GM21423 (cell line): ENCODE measurements around the gene UGT1A5.
"Not testable (repeated sequence)": the region's sequence is repeated elsewhere in the genome, so short reads cannot be mapped to it uniquely, and the experiment has no call there.

ENCODE experiments used
- ATAC-seq: cut with Tn5 transposase; IDR thresholded peaks from one replicate; pipeline ENCODE4 v1.9.1; 2021; ENCODE audit warnings: mild to moderate bottlenecking, moderate library complexity; ENCODE audit not compliant: unreplicated experiment

UGT1A5 gene

GRCh38 chr2:233745073-233745755, 32.5 kb downstream of the UGT1A5 start:
- no peak for ATAC-seq

GRCh38 chr2:233745838-233746237, 33.1 kb downstream of the UGT1A5 start:
- ATAC-seq: not testable (repeated sequence)

- no peak for ATAC-seq
Measured at GRCh38 chr2:233746475-233747282, 34.0 kb downstream of the UGT1A5 start.

GRCh38 chr2:233747283-233747544, 34.5 kb downstream of the UGT1A5 start:
- ATAC-seq: no peak

- not testable (repeated sequence) for ATAC-seq
Measured at GRCh38 chr2:233750689-233751088, 38.0 kb downstream of the UGT1A5 start.

GRCh38 chr2:233751212-233752009, 38.7 kb downstream of the UGT1A5 start:
- not testable (repeated sequence) for ATAC-seq

- ATAC-seq: no peak
Measured at GRCh38 chr2:233754872-233755611, 42.3 kb downstream of the UGT1A5 start.

- no peak for ATAC-seq
Measured at GRCh38 chr2:233756429-233757081, 43.8 kb downstream of the UGT1A5 start.

GRCh38 chr2:233758141-233758540, 45.4 kb downstream of the UGT1A5 start:
- no peak for ATAC-seq

- ATAC-seq: no peak
Measured at GRCh38 chr2:233758849-233759248, 46.1 kb downstream of the UGT1A5 start.

GRCh38 chr2:233760043-233760442, 47.3 kb downstream of the UGT1A5 start, which contains the start of gene UGT1A1:
Gene UGT1A1, plus strand, starts transcription at chr2:233760270. Its CDS starts 18 bp downstream, at chr2:233760288.
- ATAC-seq: no peak

- no peak for ATAC-seq
Measured at GRCh38 chr2:233761040-233761769, 48.5 kb downstream of the UGT1A5 start.

- no peak for ATAC-seq
Measured at GRCh38 chr2:233764264-233764663, 51.6 kb downstream of the UGT1A5 start.

- ATAC-seq: no peak
Measured at GRCh38 chr2:233764761-233765160, 52.1 kb downstream of the UGT1A5 start.

- ATAC-seq: no peak
Measured at GRCh38 chr2:233766416-233766815, 53.7 kb downstream of the UGT1A5 start.

- no peak for ATAC-seq
Measured at GRCh38 chr2:233768076-233768475, 55.4 kb downstream of the UGT1A5 start.

GRCh38 chr2:233769260-233769659, 56.6 kb downstream of the UGT1A5 start:
- no peak for ATAC-seq

- ATAC-seq: no peak
Measured at GRCh38 chr2:233772153-233772552, 59.4 kb downstream of the UGT1A5 start.

GRCh38 chr2:233772583-233772982, 59.9 kb downstream of the UGT1A5 start:
- no peak for ATAC-seq

- no peak for ATAC-seq
Measured at GRCh38 chr2:233773854-233774253, 61.1 kb downstream of the UGT1A5 start.
